ENCODE data around the gene EML3. TPM values are rescaled to one million over a fixed set of nuclear protein-coding genes. Genes with fewer than 3 reads are reported as not detected.
A peak's percentile ranks its signal among the peaks of the same experiment; 100 is the strongest.

The EML3 gene
- total and polyA plus RNA-seq, 2 of the 8 experiments (the other 6 are each of a cell fraction or from before 2014, with no cell fraction given), result 19.2 to 29.9 TPM

DNA sequence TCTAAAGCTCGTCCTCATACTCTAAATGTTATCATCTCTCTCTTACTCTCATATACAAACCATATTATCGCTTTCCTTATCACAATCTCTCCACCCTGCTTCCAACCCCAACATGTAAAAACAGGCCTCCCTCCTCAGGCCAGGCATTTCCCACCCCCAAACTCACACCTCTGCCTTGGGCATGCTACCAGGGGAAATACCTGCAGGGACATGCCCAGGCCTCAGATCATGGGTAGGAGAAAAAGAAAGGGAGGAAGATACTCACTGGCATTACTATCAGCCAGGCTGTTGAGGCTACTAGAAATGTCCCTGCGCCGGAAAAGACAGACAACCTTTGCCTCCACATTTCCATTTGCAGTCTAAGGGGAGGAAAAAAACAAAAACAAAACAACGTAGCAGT, 12.7 kb downstream of the EML3 start:
- no peak for FAIRE-seq
- H3K4ac ChIP-seq (replicated peaks; ENCODE audit: insufficient read length, low read depth, low read length), result no peak overlapping the region
- H3K79me2 ChIP-seq (ENCODE audit: control insufficient read depth in 1 of 2, insufficient read depth in 2 of 2, low read length in 2 of 2), result peaks cover 0 to 28% of the 10 kb centered on the region in 2 experiments; a peak in 2 of 4 replicates
- H2AFZ ChIP-seq (ENCODE audit: low read length), result no peak overlapping the region
- no peak overlapping the region for H2BK120ac ChIP-seq (replicated peaks; ENCODE audit: low read depth, low read length)
- peaks cover 17% of the 10 kb centered on the region; the same call in 1 of the 2 replicates for H3K23me2 ChIP-seq (ENCODE audit: low read depth, low read length)
- H3K4me2 ChIP-seq (ENCODE audit: insufficient read depth in 1 of 2, low read depth in 2 of 2, low read length in 2 of 2), result peak overlapping the region; percentile 72 to 95
- peaks cover 4 to 11% of the 10 kb centered on the region in 2 experiments for H4K20me1 ChIP-seq (replicated peaks in 1 of 2; ENCODE audit: control insufficient read depth in 1 of 2, insufficient read depth in 2 of 2, low read length in 2 of 2)
- WGBS, 2 experiments (ENCODE audit: extremely low coverage in 1 of 2, insufficient coverage in 1 of 2, insufficient read length in 1 of 2, insufficient replicate concordance in 2 of 2, low coverage in 1 of 2, low lambda C conversion rate in 2 of 2, missing lambda C conversion rate in 1 of 2), result 72 to 100% methylated on average over 2 to 5 of the region's 5 CpGs
- H3K9ac ChIP-seq (replicated peaks in 1 of 4; ENCODE audit: extremely low read depth in 1 of 4, low read depth in 3 of 4, low read length in 3 of 4), result 0 out of 7 replicates have a peak overlapping the region, but pooled peaks of 1 of the 4 experiments have one; percentile 0
- ChIA-PET POLR2A (ENCODE audit: partially characterized antibody) (interaction anchor here (0.8 to 12.3 kb wide), 21 partner anchors 8 to 282 kb away, joined by 3 to 235 read pairs (median 4); partner anchors contain the start of genes B3GAT3, C11orf98, CSKMT and EEF1G), CTCF (ENCODE audit: partially characterized antibody) (interaction anchor here (0.6 to 2.2 kb wide), 6 partner anchors 8 to 205 kb away, joined by 3 to 24 read pairs (median 3); partner anchors contain the start of gene TUT1)
- no peak overlapping the region for H3K56ac ChIP-seq (replicated peaks; ENCODE audit: insufficient read length, low read depth, low read length)
- no peak overlapping the region for H2AK5ac ChIP-seq (ENCODE audit: low read depth, low read length)
- DNase-seq (ENCODE audit: low read depth in 1 of 2, low spot score in 2 of 2), result no peak
- H3K9me3 ChIP-seq (ENCODE audit: insufficient read depth in 2 of 2, low read depth in 1 of 2, low read length in 1 of 2), result no peaks in the 10 kb centered on the region
- no peak overlapping the region for H2BK15ac ChIP-seq (ENCODE audit: low read length)
- H4K91ac ChIP-seq (replicated peaks; ENCODE audit: insufficient read length, low read length), result no peak overlapping the region
- no peak overlapping the region for H2BK20ac ChIP-seq (ENCODE audit: low read length)
- peaks cover 33 to 37% (median 35%) of the 10 kb centered on the region in 4 experiments for H3K36me3 ChIP-seq (ENCODE audit: control insufficient read depth in 2 of 4, insufficient read depth in 4 of 4, low read length in 3 of 4)
- no peak overlapping the region for H2BK5ac ChIP-seq (ENCODE audit: low read depth, low read length)
- TF ChIP-seq POLR2A (IDR thresholded peaks at IDR 0.05; ENCODE audit: control extremely low read depth in 1 of 2, low read depth in 2 of 2, low read length in 2 of 2) (no peak), SIX5 (IDR thresholded peaks at IDR 0.05; ENCODE audit: low read depth, low read length) (no peak), BACH1 (IDR thresholded peaks at IDR 0.05; ENCODE audit: low read length) (no peak), TCF12 (IDR thresholded peaks at IDR 0.05; ENCODE audit: low read depth, low read length) (no peak), CBX5 (IDR thresholded peaks at IDR 0.05; ENCODE audit: low read depth, low read length) (no peak), CREB1 (IDR thresholded peaks at IDR 0.05) (no peak), YY1 (IDR thresholded peaks at IDR 0.05; ENCODE audit: low read depth, low read length) (no peak), POLR2AphosphoS5 (IDR thresholded peaks at IDR 0.05; ENCODE audit: low read depth, low read length) (no peak), PHF8 (conservative IDR thresholded peaks at IDR 0.05; ENCODE audit: low read depth, low read length) (no peak), TAF1 (IDR thresholded peaks at IDR 0.05; ENCODE audit: low read depth, low read length) (no peak), RBBP5 (IDR thresholded peaks at IDR 0.05; ENCODE audit: borderline replicate concordance, low read depth, low read length) (no peak), CBX8 (IDR thresholded peaks at IDR 0.05; ENCODE audit: borderline replicate concordance, low read depth, low read length) (no peak), KDM5A (IDR thresholded peaks at IDR 0.05; ENCODE audit: low read length) (no peak)
- no peak overlapping the region for H3K23ac ChIP-seq (ENCODE audit: insufficient read length)
- no peak overlapping the region for H4K5ac ChIP-seq (ENCODE audit: insufficient read length, low read depth, low read length)
- H3K27me3 ChIP-seq (replicated peaks in 1 of 4; ENCODE audit: control insufficient read depth in 3 of 4, extremely low read depth in 1 of 4, insufficient read depth in 3 of 4, low read length in 3 of 4), result peaks cover 0 to 13% (median 11%) of the 10 kb centered on the region in 4 experiments; a peak in 6 of 7 replicates
- no peak overlapping the region for H2BK12ac ChIP-seq (ENCODE audit: low read depth, low read length)
- H3K4me1 ChIP-seq (replicated peaks in 1 of 4; ENCODE audit: control insufficient read depth in 3 of 4, insufficient read depth in 4 of 4, low read length in 3 of 4), result peaks cover 7 to 31% (median 16%) of the 10 kb centered on the region in 4 experiments
- no peak overlapping the region for H3K27ac ChIP-seq (ENCODE audit: low read depth, low read length)
- H3K14ac ChIP-seq (ENCODE audit: insufficient read length), result no peak overlapping the region
- peak overlapping the region; percentile 74 to 86 (median 84); a peak in 6 of 8 replicates for H3K4me3 ChIP-seq (ENCODE audit: extremely low read depth in 1 of 4, insufficient read depth in 2 of 4, low read depth in 3 of 4, low read length in 4 of 4)
- no peak overlapping the region for H3K18ac ChIP-seq (ENCODE audit: extremely low read depth, low read length)
- no peak overlapping the region for H4K8ac ChIP-seq (ENCODE audit: extremely low read depth, insufficient read depth, low read length)
- H3K79me1 ChIP-seq (ENCODE audit: low read depth, low read length), result no peaks in the 10 kb centered on the region; the same call in 1 of the 2 replicates
